KOPT-K1 (cell line): ENCODE results near the gene HHATL.

Experiments
- H3K27ac ChIP-seq: fragments of 200-600 bp; sonication (generic); 2 replicates; pipeline ENCODE4 v1.5.1; 2016; ENCODE audit warnings: antibody characterized with exemption, mild to moderate bottlenecking, low read depth, low read length; ENCODE audit not compliant: poor library complexity, severe bottlenecking
- H3K36me3 ChIP-seq: fragments of 200-600 bp; sonication (generic); 2 replicates; pipeline ENCODE4 v1.5.1; 2017; ENCODE audit warnings: antibody characterized with exemption, mild to moderate bottlenecking, low read length, moderate library complexity; ENCODE audit not compliant: insufficient read depth
- H3K9me3 ChIP-seq: fragments of 200-600 bp; sonication (generic); 2 replicates; pipeline ENCODE4 v1.5.1; 2017; ENCODE audit warnings: antibody characterized with exemption, low read length, mild to moderate bottlenecking; ENCODE audit not compliant: insufficient read depth, poor library complexity, severe bottlenecking

Gene HHATL

DNA sequence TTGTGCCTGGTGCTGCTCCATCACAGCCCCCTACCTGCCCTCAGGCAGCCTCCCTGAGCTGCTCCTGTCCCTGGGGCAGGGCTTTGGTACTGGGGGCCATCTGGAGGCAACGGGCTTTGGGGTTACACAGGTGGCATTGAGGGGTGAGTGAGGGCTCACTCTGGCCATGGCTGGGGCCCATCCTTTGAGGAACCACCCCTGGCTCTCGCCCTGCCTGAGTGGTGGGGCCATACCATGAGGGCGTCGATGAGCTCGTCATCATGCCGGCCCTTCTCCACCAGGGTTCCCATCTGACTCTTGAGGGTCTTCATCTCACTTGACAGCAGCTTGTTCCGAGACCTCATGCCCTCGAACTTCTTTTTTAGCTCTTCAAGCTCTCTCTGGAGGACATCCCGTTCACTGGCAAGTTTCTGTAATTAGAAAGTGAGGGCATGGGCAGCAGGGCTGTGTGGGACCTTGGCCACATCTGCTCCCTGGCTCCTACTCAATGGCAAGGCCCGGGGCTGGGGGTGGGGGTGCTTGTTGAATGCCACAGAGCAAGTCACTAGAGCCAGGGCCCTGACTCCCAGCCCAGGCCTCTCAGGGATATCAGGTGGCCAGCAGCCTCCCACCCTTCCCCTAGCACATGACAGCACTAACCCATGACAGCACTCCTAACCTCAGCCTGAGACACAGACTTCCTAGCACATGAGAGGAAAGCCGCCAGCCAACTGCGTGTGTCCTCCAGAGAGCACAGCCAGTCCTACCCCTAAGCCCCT, 37.0 kb upstream of the HHATL start:
- Histone ChIP-seq H3K36me3 (no peaks in the 10 kb centered on the region), H3K9me3 (no peaks in the 10 kb centered on the region), H3K27ac (no peak overlapping the region)

DNA sequence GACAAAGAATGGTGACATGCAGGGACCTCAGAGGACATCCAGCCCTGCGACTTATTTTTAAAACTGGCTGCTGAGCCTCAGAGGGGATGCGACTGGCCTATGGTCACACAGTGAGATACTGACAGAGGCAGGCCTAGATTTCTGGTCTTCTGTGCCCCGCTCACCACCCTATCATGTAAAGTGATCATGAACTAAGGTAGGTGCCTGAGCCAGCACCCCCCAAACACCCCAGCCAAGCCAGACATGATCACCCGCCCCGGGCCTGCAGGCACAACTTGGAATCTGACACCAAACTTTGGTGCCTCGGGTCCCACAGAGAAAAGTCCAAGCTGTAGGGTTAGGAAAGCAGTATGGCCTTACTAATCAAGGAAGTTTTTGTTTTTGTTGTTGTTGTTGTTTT, 33.9 kb upstream of the HHATL start:
- Histone ChIP-seq H3K36me3 (no peaks in the 10 kb centered on the region), H3K27ac (no peak overlapping the region), H3K9me3 (no peaks in the 10 kb centered on the region)

DNA sequence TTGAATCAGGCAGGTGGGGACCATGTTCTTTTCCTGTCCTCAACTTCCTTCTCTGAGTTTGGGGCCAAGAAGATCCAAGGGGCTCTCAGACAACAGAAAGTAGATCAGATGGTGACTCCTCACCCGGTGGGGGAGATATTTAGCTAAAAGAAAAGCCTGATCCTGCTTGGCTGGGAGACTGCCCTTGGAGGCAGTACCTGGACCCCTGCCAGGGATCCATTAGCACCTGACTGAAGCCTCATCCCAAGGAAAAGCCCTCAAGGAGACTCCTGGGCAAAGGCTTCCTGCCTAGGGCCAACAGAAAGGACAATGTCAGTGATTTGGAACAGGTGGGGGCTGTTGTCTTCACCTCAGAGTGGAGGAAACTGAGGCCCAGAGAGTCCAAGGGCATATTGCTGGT, 33.5 kb upstream of the HHATL start:
- H3K36me3 ChIP-seq: no peaks in the 10 kb centered on the region
- H3K27ac ChIP-seq: no peak overlapping the region
- H3K9me3 ChIP-seq: no peaks in the 10 kb centered on the region

DNA sequence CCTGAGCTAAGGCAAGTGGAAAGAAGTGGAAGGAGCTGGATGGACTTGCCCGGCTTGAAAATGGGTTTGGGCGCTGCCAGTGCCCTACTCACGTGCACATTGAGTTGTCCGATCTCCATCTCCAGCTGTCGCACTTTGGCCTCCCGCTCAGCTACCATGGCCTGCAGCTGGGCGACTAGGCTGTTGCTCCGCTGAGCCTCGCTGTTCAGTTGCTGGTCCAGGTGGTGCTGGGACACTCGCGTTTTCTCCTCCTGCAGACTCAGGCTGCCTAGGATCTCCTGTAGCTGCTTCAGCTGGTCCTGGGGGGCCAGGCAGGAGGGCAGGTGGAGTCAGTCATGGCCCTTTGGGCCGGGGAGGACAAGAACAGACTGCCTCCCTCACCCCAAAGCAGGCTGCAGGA, 33.0 kb upstream of the HHATL start:
- Histone ChIP-seq H3K9me3 (no peaks in the 10 kb centered on the region), H3K27ac (no peak overlapping the region), H3K36me3 (no peaks in the 10 kb centered on the region)

DNA sequence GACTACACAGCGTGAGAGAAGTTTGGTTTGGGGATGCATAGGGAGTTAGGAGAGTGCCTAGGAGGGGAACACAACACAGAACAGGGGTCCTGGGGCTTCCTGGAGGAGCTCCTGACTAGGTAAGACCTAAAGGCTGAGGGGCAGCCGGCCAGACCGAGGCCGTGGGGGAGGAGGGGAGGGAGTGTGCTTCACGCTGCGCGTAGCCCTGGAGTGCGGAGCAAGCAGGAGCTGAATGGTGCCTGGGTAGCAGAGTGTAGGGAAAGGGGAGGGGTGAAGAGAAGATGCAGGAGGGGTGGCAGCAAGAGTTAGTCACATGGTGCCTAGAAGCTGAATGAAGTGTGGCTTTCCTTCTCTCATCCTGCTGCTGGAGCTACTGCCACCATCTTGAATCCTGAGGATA, 32.4 kb upstream of the HHATL start:
- Histone ChIP-seq H3K36me3 (no peaks in the 10 kb centered on the region), H3K27ac (no peak overlapping the region), H3K9me3 (no peaks in the 10 kb centered on the region)

DNA sequence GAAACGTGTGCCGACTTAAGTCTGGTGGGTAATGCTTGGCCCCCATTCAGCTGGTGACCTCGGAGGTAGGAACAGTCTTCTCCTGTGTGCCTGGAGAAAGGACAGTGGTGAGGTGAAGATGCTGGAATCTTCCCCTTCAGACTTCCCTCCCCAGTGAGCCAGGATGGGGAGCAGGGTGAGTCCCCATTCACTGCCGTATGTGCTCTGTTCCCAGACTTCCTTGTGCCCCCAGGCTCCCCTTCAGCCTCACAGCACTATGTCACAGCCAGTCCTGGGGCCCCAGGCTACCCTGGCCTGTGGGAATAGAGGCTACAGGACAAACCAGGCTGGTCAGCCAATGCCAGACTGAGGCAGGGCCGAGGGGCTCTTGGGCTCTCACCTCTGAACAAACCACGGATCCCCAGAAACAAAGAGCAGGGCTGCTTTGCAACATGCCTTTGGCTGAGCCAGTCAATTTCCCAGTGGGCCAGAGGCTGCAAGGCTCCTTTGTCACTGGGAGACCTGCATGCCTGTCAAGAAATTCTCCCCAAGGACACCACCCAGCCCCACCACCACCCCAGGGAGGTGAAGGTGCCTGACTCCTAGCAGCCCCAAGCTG, 31.8 kb upstream of the HHATL start:
- Histone ChIP-seq H3K9me3 (no peaks in the 10 kb centered on the region), H3K27ac (no peak overlapping the region), H3K36me3 (no peaks in the 10 kb centered on the region)

DNA sequence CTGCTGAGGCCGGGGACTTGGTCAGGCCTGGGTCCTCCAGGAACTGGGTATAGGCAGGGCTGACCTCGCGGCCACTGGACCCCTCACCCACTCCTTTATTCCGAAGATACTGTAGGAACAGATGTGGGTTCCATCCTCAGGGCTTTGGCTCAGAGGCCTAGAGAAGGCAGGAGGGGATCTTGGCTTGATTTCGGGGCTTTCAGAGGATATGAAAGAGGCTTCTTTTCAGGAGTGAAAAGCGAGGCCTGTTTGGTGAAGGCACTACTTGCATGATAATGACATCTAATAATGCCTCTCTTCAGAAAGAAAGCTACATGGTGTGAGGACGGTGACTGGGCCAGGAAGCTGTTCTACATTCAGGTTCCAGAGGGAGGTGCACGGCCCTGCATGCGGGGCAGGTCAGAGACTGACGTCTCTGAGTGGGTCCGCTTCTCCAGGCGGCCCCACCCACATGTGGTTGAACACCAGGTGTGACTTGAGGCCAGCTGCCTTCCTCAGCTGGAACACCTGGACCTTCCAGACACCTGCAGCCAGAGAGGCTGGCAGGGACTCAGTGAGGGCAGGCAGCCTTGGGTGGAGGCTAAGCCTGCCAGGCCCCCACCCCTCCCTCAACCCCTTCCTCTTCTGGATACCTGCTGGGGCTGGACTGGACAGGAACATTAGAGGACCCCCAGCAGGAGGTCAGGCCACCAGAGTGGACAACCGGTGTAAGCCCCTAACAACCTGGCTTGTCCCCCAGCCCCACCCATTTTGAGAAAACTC, 31.1 kb upstream of the HHATL start:
- H3K36me3 ChIP-seq: no peaks in the 10 kb centered on the region

DNA sequence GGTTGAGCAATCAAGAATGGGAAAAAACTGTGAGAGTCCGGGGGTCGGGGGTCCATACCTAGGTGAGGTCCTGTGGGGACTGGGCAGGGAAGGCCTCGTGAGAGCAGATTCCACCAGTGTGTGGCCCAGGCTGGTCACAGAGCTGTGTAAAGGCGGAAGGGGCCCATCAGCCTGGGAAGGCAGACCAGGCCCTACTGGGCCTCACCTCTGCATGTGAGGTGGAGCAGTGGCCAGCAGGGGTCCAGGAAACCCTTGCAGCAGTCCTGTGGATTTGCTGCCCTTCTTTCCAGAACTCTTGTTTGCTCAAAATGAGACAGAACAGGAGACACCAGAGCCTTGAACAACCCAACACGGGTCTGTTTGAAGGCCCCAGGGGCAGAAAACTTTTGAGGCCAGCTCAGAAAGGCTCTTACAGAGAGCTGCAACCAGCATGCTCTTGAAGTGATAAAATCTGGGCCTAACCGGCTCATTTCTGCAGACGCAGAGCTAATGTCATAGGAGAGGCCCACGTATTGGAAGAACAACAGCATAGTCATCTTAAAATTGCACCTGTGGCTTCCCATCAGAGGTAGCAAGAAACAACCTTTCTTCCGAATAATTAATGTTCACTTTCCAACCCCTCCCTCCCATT, 30.3 kb upstream of the HHATL start:
- H3K27ac ChIP-seq: no peak overlapping the region
- no peaks in the 10 kb centered on the region for H3K36me3 ChIP-seq
- H3K9me3 ChIP-seq: no peaks in the 10 kb centered on the region

More for the DNA sequence above, 31.1 kb upstream of the HHATL start:
- no peaks in the 10 kb centered on the region for H3K9me3 ChIP-seq
- no peak overlapping the region for H3K27ac ChIP-seq

DNA sequence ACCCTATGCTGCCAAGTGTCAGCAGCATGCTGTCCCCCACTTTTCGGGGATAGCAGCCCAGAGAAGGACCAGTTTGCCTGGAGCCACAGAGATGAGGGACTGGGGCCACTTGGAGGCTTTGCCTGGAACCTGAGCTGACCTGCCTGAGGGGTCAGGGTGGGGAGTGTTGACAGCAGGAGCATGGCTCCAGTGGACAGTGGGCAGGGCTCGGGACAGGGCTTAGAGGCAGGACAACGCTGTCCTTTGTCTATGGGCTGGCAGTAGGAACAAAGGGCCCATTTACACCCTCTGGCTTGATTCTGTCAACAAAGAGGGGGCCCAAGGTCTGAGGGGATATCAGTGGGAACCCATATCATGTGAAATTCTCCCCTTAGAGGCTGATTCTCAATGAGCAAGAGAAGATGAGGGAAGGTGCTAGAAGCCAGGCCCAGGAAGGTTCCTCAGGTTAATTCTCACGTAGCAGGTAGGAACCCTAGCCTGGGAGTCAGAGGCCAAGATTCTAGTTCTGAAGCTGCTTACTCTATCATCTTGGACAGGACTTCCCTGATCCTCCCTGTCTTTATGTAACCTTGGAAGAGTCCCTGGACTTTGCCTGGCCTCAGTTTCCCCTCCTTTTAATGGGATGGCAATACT, 29.7 kb upstream of the HHATL start:
- H3K9me3 ChIP-seq: no peaks in the 10 kb centered on the region
- no peaks in the 10 kb centered on the region for H3K36me3 ChIP-seq
- no peak overlapping the region for H3K27ac ChIP-seq

DNA sequence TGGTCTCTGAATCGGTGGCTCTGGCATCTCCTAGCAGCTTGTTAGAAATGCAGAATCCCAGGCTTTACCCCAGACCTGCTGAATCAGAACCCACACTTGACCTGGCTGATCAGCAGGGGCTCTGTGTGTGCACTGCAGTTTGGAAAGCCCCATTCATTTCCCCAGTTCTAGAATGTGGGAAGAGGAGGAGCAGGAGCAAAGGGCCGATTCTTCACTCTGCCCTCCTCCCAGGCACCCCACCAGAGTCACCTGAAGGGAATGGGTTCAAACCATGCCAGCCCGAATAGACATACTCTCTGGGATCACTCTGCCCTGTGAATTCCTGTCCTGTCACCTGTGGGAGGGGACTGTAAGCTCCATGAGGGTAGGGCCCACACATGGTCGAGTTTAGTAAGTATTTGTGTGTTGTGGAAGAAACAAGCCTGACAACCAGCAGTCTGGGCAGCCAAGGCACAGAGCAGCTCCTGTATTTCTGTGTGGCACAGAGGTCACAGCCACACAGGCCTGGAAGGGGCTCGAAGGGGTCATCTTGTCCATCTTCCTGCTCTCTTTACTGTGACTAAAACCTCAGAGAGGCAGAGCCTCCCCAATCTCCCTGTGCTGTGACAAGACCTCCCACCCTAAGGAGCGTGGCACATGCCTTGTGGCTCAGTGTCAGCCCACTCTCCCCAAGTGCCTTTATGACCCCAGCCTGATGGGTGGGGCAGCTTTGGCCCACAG, 29.0 kb upstream of the HHATL start:
- no peaks in the 10 kb centered on the region for H3K9me3 ChIP-seq
- no peaks in the 10 kb centered on the region for H3K36me3 ChIP-seq
- H3K27ac ChIP-seq: no peak overlapping the region

DNA sequence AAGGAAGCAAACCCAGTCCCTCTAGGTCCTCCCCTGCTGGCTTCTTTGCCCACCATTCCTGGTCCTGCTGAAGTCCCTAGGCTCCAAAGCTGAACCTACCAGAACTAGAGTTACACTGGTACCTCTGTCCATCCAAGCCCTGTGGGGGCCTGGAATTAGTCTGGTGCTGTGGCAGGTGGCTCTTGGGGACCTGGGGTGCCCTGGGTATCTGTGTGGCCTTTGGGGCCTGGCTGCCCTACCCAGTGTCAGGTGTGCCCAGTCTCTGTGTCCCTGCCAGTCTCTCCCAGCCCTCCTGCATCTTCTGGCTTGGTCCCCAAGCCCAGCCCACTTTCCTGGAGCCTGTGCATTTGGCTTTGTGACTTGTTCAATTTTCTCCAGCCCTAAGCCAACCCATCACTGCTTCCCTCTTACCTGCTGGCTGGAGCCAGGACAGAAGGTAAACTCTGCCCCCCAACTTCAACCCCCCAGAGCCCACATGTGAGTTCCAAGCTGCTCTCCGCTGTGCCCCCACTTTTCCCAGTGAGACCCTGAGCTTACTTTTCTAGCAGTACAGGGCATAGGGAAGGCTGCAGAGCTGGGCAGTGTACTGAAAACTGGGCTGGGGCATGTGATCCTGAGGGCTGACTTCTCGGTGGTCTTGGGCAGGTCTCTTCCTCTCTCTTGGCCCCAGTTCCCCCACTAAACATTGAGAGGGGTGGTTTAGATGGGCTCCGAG, 28.3 kb upstream of the HHATL start:
- Histone ChIP-seq H3K9me3 (no peaks in the 10 kb centered on the region), H3K27ac (no peak overlapping the region)

DNA sequence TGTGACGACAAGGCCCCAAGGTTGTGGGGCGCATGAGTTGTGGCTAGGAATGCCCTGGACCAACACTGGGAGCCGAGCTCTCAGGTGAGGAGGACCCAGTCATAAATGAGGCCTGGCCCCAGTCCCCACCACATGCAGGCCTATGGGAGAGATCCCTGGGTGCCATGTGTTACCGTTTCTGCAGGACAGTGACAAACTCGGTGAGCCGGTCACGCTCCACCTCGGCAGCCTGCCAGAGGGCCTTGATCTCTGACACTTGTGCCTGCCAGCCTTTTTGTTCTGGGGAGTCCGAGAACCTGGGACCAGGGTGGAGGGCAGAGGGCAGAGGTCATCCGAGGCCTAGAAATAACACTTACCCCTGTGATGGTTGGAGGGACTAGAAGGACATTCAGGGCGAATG, 27.7 kb upstream of the HHATL start:
- Histone ChIP-seq H3K9me3 (no peaks in the 10 kb centered on the region), H3K27ac (no peak overlapping the region), H3K36me3 (no peaks in the 10 kb centered on the region)

More for the DNA sequence above, 28.3 kb upstream of the HHATL start:
- no peaks in the 10 kb centered on the region for H3K36me3 ChIP-seq

DNA sequence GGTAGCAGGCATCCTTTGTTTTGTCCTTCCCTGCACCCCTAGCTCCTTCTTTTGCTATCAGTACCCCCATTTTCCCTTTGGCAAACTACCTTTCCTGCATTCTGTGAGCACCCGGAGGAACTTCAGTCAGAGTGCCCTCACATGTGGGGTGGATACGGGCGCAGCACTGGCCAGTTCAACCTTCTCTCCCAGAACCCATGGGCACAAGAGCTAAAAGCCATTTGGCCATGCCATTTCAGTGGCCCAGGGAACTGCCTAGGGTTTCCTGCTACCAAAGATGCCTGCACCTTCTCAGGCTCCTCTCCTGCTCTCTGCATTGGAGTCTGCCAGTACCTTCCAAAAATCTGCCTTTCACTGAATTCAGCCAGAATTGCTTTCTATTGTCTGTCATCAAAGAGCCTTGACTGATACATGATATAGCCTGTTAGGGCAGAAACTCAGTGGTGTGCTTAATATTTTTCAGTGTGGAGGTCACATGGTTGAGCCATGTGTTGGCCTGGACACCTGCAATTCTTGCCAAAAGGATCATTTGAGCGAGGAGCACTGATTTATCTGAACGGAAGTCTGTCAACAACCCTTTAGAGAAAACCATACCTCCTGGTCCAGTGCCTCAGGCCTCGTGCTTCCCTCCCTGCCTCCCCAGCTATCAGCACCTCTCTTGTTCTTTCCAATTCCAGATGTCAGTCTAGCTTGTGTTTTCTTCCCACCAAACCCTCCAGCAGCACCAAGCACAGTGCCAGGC, 27.0 kb upstream of the HHATL start:
- H3K27ac ChIP-seq: no peak overlapping the region

More for the DNA sequence above, 27.0 kb upstream of the HHATL start:
- H3K36me3 ChIP-seq: no peaks in the 10 kb centered on the region
- H3K9me3 ChIP-seq: no peaks in the 10 kb centered on the region
